Measurements from ENCODE around the gene ANAPC4. TPM values are rescaled to one million over a fixed set of nuclear protein-coding genes. Genes with fewer than 3 reads are reported as not detected.

Gene ANAPC4
- total RNA-seq, 4 donors from 2014 or later = 16.9 to 72.1 (median 21.1) TPM

GRCh38 chr4:25446611-25447010, 69.5 kb downstream of the ANAPC4 start:
- no peak overlapping the region for H3K27ac ChIP-seq
- H3K4me1 ChIP-seq = peaks cover 5% of the 10 kb centered on the region
- WGBS = 66% methylated on average over 4 of the region's 4 CpGs
- DNase-seq (ENCODE audit: low spot score in 2 of 2) = no peak
- H3K9me3 ChIP-seq = no peaks in the 10 kb centered on the region
- no peaks in the 10 kb centered on the region for H3K36me3 ChIP-seq
- no peaks in the 10 kb centered on the region for H3K27me3 ChIP-seq
- TF ChIP-seq POLR2AphosphoS5 (IDR thresholded peaks at IDR 0.05) (no peak), EP300 (IDR thresholded peaks at IDR 0.05) (no peak), CTCF (IDR thresholded peaks at IDR 0.05) (no peak), POLR2A (IDR thresholded peaks at IDR 0.05) (no peak)
- no peak overlapping the region for H3K4me3 ChIP-seq

- H3K9me3 ChIP-seq = no peaks in the 10 kb centered on the region
- H3K4me1 ChIP-seq = peaks cover 5% of the 10 kb centered on the region
- WGBS = 46% methylated on average over 5 of the region's 5 CpGs
- no peak for TF ChIP-seq POLR2AphosphoS5 (IDR thresholded peaks at IDR 0.05)
- no peak for TF ChIP-seq POLR2A (IDR thresholded peaks at IDR 0.05)
- TF ChIP-seq EP300 (IDR thresholded peaks at IDR 0.05) = no peak
- no peak for TF ChIP-seq CTCF (IDR thresholded peaks at IDR 0.05)
- no peak overlapping the region for H3K27ac ChIP-seq
- no peaks in the 10 kb centered on the region for H3K27me3 ChIP-seq
- no peak for DNase-seq (ENCODE audit: low spot score in 2 of 2)
- H3K36me3 ChIP-seq = no peaks in the 10 kb centered on the region
- H3K4me3 ChIP-seq = no peak overlapping the region
These were observed 71.5 kb downstream of the ANAPC4 start for GRCh38 chr4:25448379-25449109.

GRCh38 chr4:25449270-25449669, 72.2 kb downstream of the ANAPC4 start:
- no peak overlapping the region for H3K27ac ChIP-seq
- H3K4me1 ChIP-seq = peaks cover 5% of the 10 kb centered on the region
- no peak for DNase-seq (ENCODE audit: low spot score in 2 of 2)
- TF ChIP-seq POLR2AphosphoS5 (IDR thresholded peaks at IDR 0.05) = no peak
- 49% methylated on average over 5 of the region's 5 CpGs for WGBS
- no peaks in the 10 kb centered on the region for H3K9me3 ChIP-seq
- H3K27me3 ChIP-seq = no peaks in the 10 kb centered on the region
- no peaks in the 10 kb centered on the region for H3K36me3 ChIP-seq
- H3K4me3 ChIP-seq = no peak overlapping the region

DNA sequence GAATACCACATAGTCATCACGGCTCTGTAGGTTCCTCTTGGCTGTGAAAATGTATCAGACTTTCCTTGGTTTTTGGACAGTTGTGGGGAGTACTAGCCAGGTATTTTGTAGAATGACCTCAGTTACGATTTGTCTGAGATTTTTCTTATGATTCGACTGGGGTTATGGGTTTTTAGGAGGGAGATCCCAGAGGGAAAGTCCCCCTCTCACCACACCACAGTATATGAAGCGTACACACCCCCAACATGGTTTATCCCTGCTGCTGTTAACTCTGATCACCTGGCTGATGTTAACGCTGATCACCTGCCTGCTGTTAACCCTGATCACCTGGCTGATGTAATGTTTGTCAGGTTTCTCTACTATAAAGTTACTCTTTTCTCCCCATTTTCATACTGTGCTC, 72.6 kb downstream of the ANAPC4 start:
- no peak overlapping the region for H3K4me3 ChIP-seq
- no peaks in the 10 kb centered on the region for H3K36me3 ChIP-seq
- H3K9me3 ChIP-seq = no peaks in the 10 kb centered on the region
- WGBS = 60% methylated on average over 5 of the region's 5 CpGs
- no peaks in the 10 kb centered on the region for H3K27me3 ChIP-seq
- TF ChIP-seq EP300 (IDR thresholded peaks at IDR 0.05) = no peak
- TF ChIP-seq CTCF (IDR thresholded peaks at IDR 0.05) = no peak
- no peak for TF ChIP-seq POLR2A (IDR thresholded peaks at IDR 0.05)
- TF ChIP-seq POLR2AphosphoS5 (IDR thresholded peaks at IDR 0.05) = no peak
- no peak overlapping the region for H3K27ac ChIP-seq
- DNase-seq (ENCODE audit: low spot score in 2 of 2) = no peak
- H3K4me1 ChIP-seq = peaks cover 5% of the 10 kb centered on the region

DNA sequence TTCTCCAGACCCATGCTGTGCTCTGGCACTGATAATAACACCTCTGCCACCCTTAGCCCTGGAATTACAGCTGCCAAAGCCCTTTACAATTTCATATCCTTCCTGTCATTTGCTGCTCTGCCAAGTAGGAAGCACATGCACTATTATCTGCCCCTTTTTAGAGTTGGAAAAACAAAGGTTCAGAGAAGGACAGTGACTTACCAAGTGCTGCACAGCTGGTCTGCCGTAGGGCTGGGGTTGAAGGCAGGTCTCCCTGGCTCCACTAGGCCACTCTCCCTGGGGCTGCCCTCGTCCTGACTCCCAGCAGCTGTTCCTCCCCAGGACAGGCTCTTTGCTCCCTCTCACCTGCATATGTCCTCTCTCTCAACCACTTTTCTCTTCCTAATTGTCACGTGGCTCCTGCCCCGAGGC, 73.4 kb downstream of the ANAPC4 start:
- H3K4me1 ChIP-seq = peaks cover 5% of the 10 kb centered on the region

More for the DNA sequence above, 73.4 kb downstream of the ANAPC4 start:
- Histone ChIP-seq H3K9me3 (no peaks in the 10 kb centered on the region), H3K36me3 (no peaks in the 10 kb centered on the region), H3K27me3 (no peaks in the 10 kb centered on the region), H3K4me3 (no peak overlapping the region), H3K27ac (no peak overlapping the region)
- DNase-seq (ENCODE audit: low spot score in 2 of 2) = no peak
- 83% methylated on average over 4 of the region's 4 CpGs for WGBS
- no peak for TF ChIP-seq CTCF (IDR thresholded peaks at IDR 0.05)
- TF ChIP-seq EP300 (IDR thresholded peaks at IDR 0.05) = no peak
- no peak for TF ChIP-seq POLR2A (IDR thresholded peaks at IDR 0.05)
- TF ChIP-seq POLR2AphosphoS5 (IDR thresholded peaks at IDR 0.05) = no peak
